HG02981 (cell line): ENCODE measurements around the gene ADAD2.

ENCODE experiments used
- ATAC-seq: cut with Tn5 transposase; IDR thresholded peaks from one replicate; pipeline ENCODE4 v1.9.1; 2021; ENCODE audit warnings: mild to moderate bottlenecking, moderate library complexity; ENCODE audit not compliant: unreplicated experiment

The ADAD2 gene

DNA sequence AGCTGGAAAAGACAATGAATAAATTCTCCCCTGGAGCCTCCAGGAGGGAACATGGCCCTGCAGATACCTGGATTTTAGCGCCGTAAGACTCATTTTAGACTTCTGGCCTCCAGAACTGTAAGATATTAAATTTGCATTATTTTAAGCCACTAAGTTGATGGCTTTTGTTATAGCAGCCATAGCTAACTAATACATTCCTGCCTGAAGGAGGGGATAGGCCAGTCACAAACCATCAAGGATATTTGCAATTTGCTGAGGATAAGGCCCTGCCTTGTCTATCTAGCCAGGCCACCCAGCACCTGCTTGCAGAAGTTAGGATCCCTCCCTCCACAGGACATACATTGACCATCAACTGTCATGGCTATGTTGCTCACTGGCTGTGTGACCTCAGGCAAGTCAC lies 53.8 kb downstream of the ADAD2 start:
- no peak for ATAC-seq

DNA sequence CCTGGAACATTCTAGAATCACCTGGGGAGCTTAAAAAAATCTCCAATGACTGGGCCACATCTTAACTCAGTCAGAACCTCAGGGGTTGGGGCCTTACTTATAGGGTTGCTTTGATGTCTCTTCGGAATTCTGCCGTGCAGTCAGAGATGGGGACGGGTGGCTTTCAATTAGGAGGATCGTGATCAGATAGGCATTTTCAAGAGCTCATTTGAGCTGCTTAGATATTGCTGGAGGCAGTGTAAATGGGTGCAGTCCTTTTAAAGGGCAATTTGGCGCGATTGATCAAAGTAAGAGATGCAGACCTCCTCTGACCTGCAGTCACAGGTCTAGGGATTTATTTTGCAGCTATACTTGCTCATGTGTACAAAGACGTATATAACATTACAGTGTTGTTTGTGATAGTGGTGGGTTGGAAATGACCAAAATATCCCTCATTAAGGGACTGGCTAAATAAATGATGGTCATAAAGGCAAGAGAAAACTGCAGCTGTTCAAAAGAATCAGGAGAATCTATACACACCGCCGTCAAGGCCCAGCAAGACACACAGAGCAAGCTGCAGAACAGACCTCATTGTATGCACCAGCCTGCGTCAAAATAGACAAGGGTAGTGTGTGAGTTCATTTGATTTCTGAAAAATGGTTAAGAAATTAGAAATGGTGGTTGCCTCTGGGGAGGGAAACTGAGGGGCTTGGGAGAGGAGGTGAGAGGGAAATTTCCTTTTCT lies 55.2 kb downstream of the ADAD2 start:
- ATAC-seq = no peak

DNA sequence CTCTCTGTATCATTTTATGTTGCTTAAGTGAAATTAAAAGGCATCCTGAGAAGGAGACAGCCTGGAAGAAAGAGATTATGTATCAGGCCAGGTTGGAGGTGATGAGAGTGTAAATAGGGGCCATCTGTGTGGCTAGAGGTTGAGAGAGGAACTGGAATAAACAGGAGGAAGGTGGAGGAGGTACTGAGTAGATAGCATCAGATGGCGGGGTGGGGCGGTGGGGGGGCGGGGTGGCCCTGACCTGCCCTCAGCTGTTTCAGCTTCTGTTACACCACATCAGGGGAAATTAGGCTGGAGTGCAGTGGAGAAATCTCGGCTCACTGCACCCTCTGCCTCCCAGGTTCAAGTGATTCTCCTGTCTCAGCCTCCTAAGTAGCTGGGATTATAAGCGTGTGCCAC lies 55.7 kb downstream of the ADAD2 start:
- no peak for ATAC-seq
